ENCODE measurements around the gene SEBOX.

SEBOX gene

DNA sequence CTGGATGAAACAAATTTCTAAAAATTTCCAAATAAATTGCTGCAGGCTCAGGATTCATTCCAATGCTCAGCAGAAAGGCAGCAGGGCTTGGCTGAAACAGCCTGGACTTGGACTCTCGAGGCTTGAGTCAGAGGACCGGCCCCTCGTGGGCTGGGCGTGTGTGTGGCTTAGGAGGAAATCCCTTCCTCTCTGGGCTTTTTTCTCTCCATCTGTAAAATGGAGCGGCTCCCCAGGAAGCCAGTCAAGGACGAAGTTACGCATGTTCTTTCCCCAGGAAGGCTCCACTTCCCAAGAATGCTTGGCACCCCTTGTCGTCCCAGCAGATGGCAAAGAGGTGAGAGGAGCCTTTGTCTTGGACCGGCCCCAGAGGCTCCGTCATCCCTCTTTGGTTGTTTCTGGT is 27.5 kb upstream of the SEBOX start:
- no peak for DNase-seq

DNA sequence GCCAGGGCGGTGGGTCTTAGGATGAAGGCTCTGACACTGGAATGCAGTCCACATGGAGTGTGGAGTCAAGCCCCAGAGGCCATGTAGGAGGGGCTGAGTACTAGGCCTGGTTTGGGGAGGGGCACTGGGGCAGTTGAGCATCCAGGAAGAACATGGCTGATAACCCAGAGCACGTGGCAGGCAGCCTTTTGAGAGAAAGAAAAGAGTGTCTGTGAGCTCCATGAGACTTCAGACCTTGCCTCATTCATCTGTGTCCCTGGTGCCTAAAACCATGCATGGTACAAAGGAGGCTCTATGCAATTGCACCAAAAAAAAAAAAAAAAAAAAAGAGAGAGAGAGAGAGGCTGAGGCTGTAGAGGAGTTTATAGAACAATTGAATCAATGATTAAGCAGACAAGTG is 26.4 kb upstream of the SEBOX start:
- no peak for DNase-seq

DNA sequence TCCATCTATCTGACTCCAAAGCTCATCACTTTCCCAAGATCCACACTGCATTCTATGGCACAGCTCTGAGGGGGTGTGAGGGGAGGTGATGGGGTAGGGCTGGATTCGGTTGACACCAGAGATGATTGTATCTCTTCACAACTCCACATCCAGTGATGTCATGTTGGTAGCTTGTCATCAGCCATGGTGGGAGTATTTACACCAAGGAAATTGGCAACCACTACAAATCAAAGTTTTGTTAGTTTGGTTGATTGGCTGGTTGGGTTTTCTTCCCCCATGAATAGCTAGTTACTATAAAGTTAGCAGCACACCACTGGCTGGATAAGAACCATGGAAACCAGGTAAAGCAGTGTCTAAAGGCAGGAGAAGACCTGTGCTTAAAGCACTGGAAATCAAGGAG is 26.0 kb upstream of the SEBOX start:
- no peak for DNase-seq

DNA sequence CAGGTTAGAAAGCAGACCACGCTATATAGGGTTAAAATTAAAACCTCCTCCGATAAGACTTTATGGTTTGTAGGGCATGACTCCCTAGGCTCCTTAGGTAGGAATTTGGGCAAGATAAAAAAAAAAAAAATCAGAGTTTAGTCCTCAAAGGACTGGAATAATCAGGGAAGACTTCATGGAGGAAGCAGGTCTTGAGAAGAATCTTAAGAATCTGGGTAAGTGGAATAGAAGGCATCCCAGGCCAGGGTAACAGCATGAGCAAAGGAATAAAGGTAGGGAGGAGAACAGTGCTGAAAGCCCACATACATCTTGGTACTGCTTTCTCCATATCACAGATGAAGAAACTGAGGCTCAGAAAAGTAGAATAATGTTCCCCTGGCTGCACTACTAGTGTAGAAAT is 25.6 kb upstream of the SEBOX start:
- no peak for DNase-seq

DNA sequence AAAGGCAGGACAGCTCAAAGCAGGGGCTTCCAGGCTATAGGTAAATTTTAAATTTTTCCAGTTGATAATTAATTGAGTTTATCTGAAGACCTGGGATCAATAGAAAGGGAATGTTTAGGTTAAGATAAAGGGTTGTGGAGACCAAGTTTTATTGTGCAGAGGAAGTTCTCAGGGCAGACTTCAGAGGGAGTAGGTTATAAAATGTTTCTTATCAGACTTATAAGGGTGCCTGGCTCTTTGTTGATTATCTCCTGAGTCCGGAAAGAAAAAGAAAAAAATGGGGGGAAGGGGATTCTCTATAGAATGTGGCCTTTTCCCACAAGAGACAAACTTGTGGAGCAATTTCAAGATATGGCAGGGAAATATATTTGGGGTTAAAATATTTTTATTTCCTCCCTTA is 25.1 kb upstream of the SEBOX start:
- DNase-seq, result no peak

DNA sequence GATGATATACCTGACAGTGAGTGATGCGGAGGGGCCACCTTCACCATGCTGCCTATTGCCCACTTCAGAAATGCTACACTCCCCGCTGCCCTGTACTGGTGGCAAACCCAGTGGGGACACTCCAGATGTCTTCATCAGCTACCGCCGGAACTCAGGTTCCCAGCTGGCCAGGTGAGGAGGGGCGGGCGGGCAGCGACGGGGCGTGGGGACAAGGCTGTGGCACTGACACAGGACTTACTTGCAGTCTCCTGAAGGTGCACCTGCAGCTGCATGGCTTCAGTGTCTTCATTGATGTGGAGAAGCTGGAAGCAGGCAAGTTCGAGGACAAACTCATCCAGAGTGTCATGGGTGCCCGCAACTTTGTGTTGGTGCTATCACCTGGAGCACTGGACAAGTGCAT is 23.1 kb upstream of the SEBOX start:
- no peak for DNase-seq

DNA sequence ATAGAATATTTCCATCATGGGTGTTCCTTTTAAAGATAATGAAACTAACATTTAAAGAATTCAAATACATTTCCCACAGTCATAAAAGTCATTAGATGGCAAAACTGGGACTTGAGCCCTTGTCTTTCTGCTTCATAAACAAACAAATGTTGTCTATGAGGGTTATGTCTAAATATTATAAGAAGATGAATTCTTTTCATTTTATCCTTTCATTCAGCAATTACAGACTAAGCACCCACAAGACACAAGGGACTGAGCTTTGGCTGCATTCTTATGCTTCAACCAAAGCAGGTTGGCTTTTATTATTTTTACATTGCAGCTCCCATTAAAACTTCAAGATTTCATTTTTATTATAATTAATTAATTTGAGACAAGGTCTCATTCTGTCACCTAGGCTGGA is 21.4 kb upstream of the SEBOX start:
- DNase-seq, result no peak

DNA sequence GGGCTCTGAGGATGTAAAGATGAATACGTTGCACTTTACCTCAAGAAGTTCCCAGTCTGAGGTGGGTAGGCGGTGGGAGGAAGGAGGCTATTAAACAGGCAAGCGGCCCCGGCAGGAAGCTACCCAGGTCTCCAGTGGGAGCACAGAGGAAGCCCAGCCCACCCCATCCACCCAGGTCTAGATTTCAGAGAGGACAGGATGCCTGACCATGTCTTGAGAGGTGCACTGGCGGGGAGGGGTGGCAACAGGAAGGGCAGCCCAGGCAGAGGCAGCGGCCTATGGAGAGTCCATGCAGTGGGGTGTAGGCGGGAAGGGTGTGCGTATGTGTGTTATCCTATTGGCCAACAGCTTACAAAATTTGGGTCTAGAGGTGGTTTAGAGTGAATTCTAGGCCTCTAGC is 20.4 kb upstream of the SEBOX start:
- no peak for DNase-seq

DNA sequence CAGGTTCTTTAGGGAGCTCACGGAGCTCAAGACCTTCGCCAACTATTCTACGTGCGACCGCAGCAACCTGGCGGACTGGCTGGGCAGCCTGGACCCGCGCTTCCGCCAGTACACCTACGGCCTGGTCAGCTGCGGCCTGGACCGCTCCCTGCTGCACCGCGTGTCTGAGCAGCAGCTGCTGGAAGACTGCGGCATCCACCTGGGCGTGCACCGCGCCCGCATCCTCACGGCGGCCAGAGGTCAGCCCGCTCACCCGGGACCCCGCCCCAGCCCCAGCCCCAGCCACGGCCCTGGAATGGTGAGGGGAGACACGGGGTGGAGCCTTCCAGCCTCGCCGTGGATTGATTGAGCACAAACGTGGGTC is 20.0 kb upstream of the SEBOX start:
- no peak for DNase-seq

DNA sequence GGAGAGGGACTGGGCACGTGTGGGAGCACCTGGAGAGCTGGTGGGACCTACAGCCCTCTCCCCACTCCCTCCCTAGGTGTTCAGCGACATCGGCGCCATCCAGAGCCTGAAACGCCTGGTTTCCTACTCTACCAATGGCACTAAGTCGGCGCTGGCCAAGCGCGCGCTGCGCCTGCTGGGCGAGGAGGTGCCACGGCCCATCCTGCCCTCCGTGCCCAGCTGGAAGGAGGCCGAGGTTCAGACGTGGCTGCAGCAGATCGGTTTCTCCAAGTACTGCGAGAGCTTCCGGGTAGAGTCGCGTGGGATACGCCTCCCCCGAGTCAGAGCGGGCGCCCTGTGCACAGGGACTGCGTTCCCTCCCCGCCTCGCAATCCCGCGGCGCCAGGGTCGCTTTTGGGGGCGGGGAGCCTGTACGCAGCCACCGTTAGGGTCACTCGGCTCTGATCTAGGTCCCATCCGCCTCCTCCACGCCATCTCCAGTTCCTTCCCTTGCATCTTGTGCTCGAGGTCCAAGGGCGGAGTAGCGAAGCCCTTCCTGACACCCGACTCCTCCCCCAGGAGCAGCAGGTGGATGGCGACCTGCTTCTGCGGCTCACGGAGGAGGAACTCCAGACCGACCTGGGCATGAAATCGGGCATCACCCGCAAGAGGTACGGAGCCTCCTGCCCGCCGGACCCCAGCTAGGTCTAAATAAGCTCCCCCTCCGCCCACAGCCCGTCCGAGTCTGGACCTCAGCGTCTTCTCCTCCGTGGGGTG is 19.5 kb upstream of the SEBOX start:
- DNase-seq, result peak; percentile 38 to 80 (median 52)

DNA sequence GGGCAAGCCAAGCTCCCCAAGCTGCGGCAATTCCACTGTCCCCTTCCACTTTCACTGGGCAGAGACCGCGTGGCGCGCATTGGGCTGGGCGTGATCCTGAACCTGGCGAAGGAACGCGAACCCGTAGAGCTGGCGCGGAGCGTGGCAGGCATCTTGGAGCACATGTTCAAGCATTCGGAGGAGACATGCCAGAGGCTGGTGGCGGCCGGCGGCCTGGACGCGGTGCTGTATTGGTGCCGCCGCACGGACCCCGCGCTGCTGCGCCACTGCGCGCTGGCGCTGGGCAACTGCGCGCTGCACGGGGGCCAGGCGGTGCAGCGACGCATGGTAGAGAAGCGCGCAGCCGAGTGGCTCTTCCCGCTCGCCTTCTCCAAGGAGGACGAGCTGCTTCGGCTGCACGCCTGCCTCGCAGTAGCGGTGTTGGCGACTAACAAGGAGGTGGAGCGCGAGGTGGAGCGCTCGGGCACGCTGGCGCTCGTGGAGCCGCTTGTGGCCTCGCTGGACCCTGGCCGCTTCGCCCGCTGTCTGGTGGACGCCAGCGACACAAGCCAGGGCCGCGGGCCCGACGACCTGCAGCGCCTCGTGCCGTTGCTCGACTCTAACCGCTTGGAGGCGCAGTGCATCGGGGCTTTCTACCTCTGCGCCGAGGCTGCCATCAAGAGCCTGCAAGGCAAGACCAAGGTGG is 16.3 kb upstream of the SEBOX start:
- DNase-seq, result peak in 1 of 5 donors; percentile 36

DNA sequence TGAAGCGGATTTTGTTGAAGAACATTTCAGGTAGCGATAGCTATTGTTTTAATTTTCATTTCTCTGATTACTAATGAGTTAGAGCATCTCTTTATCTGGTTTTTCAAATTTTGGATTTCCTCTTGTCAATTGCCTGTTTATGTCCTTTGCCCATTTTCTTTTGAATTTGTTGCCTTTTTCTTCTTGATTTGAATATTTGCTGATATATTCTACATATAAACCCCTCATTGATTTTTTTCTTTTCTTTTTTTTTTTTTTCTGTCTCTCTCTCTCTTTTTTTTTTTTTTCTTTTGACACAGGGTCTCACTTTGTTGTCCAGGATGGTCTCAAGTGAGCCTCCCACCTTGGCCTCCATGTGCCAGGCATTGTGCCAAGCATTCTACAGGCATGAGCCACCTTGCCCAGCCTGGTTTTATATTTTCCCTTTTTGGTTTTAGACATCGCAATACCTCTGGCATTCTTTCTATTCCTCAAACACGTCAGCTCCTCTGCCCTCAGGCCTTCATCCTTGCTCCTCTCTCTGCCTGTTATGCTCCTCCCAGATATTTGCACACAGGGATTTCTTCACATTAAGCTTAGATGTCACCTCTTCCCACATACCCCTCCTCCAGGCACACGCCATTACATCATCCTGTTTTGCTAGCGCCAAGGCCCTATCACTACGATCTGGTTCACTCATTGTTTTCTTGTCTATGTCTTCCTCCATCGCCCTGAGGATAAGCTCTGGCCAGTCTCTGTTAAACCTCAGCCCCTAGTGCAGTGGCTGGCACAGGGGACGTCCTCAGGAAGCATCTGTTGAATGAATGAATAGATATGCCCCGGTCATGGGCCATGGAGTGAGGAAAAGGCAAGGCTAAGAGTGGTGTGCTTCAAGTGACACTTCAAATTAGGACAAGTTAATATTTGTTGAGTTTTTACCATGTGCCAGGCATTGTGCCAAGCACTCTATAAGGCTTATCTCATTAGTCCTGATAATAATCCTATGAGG is 15.1 kb upstream of the SEBOX start:
- DNase-seq, result no peak

DNA sequence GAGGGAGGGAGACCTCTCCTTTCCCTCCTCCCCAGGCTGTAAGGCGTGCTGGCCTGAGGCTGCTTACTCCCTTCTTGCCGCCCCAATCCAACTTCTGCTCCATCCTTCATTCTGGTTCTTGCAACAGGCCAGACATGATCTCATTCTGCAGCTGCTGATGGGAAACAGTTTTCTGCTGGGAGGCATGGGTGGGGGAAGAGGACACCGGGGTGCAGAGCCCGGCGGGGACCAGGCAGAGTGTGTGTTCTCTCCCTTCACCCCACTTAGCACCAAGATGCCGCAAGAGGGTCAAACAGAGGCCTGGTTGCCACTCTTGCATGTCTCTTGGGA is 7.9 kb upstream of the SEBOX start:
- DNase-seq, result no peak

DNA sequence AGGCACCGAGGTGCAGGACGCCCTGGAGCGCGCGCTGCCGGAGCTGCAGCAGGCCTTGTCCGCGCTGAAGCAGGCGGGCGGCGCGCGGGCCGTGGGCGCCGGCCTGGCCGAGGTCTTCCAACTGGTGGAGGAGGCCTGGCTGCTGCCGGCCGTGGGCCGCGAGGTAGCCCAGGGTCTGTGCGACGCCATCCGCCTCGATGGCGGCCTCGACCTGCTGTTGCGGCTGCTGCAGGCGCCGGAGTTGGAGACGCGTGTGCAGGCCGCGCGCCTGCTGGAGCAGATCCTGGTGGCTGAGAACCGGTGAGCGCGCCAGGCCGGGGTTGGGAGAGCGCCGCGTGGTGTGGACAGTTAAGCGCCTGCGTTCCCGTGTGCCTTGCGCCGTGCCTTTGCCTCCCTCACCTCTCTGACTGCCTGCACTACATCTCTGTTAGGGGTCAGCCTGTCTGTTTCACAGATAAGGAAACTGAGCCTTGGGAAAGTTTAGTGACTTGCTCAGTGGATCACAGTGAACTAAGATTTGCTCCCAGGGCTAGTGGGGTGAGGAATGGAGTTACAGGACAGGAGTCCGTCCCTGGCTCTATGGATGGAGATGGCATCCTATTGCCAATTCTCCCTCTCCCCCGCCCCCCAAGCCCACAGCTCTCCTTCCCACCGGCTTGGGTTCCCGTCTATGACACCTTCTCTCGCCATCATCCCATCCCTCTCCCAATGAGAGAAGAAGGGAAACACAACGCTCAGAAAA is 7.4 kb upstream of the SEBOX start:
- DNase-seq, result peak in 1 of 5 donors; percentile 35

DNA sequence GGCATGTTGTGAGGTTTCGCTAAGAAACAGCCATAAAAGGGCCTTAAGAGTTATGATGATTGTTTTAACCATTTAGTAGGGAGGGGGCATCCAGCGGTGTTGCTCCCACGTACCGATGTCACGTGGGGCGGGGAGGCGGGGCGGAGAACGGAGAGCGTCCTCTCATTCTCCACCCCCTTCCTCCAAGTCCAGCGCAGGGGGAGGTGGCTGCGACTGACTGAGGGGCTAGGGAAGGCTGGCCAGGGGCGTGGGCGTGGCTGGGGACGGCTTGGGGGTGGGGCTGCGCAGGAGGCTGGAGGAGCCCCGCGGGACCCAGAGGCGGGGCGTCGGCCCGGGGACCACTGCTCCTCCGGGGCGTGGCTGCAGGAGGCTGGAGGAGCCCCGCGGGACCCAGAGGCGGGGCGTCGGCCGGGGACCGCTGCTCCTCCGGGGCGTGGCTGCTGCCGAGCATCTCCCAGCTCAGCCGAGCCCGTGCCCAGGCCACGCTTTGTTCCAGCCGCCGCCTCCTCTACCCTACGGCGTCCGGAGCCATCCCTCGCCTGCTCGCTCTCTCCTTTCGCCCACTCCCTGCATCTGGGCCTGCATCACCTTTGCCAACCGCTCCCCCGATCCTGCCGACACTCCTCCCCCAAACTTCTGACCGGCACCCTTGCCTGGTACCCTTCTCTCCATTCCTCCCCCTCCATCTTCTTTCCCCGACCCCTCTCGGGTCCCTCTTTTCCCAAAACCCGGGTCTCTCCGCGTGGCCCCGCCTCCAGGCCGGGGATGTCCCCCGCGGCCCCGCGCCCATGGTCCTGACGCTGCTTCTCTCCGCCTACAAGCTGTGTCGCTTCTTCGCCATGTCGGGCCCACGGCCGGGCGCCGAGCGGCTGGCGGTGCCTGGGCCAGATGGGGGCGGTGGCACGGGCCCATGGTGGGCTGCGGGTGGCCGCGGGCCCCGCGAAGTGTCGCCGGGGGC is 6.5 kb upstream of the SEBOX start, which contains the start of gene SARM1:
TSS of gene SARM1 (plus strand) at position 450 of the 958 bp plus-strand sequence. CDS start at position 789, 339 bp downstream.
- peak; percentile 68 to 90 (median 72) for DNase-seq

DNA sequence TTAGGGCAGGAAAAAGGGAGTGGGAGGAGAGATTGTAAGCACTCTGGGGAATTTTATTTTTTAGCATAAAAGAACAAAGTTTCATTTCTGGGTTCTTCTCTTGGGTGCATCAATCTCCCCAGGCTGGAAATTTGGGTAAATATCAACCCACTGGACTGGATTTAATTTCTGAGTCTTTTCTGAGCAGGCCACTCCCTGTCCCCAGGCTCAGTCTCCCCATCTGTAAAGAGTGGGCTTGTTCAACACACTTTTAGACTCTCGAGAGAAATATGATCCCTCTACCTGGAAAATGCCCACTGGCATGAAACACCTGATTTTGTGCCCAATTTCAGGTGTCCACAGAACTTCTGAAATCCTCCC is 5.7 kb upstream of the SEBOX start:
- no peak for DNase-seq

DNA sequence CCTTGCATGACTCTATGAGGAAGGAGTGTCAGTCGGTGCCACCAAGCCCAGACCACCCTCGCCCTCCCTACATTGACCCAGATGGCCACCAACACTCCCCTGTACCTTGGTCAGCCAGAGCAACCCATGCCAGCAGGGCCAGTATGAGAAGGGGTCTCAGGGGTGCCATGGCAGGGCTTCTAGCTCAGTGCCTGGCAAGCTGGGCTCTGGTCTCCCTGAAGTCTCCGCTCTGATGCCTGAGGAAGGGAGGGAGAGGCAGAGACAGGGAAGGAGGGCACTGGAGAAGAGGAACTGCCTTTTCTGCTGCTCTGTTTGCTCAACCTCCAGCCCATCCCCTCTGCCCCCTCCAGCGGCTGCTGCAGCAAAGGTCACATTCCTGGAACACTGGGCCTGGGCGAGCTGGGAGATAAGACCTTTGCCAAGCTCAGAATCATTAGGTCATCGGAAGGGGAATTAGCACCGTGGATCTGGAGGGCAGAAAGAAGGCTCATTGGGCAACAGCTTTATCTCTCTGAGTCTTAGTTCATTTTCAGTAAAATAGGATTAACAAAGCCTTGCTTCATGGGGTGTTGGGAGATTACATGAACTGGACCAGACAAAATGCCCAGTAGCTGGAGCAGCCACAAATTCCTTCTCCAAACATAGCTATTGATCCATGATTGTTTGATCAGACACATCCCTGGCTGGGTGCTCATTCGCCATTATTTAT is 5.2 kb upstream of the SEBOX start, which contains the start of gene VTN:
TSS of gene VTN (minus strand) at position 273 of the 709 bp plus-strand sequence. CDS start at position 169, 104 bp downstream.
- DNase-seq, result no peak

DNA sequence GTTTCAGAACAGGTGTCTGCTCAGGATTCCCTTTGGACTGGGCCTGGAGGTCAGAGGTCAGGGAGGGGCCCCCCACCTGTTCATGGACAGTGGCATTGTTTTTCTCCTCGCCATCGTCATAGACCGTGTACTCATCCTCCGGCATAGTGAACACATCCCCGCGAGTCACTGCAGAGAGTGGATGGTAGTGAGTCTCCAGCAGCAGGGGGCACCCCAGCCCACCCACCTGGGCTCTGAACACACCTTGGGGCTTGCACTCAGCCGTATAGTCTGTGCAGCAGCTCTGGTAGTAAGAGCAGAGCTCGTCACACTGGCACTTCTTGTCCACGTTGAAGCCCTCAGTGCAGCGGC is 4.7 kb upstream of the SEBOX start:
- DNase-seq, result no peak

DNA sequence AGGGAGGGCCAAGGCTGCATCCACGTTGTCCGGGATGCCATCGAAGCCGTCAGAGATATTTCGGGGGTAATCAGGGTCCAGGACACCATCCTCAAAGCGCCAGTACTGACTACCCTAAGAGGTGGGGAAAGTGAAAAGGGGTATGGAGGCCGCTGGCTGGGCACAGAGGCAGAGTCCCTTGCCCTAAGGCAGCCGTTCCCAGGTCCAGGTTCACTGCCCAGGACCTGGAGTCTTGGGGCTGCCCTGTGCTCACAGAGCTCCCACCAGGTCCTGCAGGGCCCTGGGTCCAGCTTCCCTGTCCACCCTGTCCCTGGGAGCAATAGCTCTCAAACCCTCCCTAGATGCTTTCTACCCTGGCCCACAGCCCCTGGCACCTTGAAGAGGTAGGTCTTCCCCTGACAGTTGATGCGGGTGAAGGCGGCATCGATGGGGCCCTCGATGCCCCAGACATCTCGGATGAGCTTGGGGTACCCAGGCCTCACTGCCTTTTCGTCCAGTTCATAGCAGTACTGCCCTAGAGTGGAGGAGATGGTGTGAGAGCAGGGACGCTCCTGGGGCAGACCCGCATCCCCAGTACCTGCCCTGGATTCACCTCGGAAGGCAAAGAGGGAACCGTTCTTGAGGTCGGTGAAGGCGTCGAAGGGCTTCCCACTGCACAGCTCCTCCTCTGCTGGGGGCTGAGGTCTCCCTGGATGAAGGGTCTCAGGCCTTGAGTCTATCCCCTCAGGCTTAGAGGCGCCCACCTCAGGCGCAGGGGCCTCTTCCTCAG is 4.1 kb upstream of the SEBOX start:
- no peak for DNase-seq

DNA sequence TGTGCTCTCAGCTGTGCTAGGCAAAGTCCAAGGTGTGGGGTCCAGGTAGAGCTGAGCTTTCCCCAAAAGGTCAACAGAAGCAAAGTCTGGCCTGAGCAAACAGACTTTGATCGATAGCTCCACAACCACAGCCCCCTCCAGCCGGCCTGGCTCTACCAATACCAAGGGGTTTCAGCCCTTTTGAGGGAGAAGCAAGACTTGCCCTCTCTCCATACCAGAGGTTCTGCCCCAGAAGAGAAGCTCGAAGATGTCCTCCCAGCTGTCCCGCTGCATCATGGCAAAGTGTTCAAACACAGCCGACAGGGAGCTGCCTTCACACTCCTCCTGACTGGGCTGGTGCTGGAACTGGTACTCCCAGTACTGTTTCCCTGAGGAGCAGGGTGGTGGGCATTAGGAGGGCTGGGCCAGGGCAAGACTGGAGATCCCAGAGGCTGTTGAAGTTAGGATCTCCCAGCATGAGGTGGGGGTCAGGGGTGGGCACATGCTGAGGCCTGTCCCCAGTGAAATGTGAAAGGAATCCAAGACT is 3.4 kb upstream of the SEBOX start:
- DNase-seq, result no peak
